GM19023 (cell line): Measurements from ENCODE around the gene CBX5.
"Not testable (repeated sequence)": the region's sequence is repeated elsewhere in the genome, so short reads cannot be mapped to it uniquely, and the experiment has no call there.

Experiments
- ATAC-seq: cut with Tn5 transposase; IDR thresholded peaks from one replicate; pipeline ENCODE4 v1.9.1; 2021; ENCODE audit warnings: mild to moderate bottlenecking, moderate library complexity; ENCODE audit not compliant: unreplicated experiment

CBX5 gene

DNA sequence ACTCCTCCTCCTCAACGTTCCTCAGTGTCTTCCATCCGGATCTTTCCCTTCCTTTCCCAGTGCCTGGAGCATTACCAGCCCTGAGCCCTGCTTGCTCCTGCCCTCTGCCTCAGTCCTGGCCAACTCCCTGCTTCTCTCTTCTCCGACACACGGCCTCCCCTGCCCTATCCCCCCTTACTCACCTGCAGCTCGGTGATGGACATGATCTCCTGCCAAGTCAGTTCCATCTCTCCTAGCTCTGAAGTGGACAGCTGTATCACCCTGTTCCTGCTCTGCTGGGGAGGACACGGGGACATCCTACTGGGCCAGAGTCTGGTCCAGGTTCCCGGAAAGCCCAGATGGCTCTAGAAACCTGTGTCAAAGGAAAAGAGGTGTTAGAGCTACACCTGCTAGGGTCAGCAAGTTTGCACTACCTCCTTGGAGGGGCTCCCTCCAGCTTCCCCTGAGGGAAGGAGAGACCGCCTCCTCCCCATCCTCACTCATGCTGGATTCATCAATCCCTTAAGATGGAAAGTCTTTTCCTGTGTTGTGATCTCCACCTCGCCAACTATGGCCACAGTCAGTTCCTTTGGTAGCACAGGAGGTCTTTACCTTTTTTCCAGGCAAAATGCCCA, 15.1 kb upstream of the CBX5 start:
- ATAC-seq, result no peak

DNA sequence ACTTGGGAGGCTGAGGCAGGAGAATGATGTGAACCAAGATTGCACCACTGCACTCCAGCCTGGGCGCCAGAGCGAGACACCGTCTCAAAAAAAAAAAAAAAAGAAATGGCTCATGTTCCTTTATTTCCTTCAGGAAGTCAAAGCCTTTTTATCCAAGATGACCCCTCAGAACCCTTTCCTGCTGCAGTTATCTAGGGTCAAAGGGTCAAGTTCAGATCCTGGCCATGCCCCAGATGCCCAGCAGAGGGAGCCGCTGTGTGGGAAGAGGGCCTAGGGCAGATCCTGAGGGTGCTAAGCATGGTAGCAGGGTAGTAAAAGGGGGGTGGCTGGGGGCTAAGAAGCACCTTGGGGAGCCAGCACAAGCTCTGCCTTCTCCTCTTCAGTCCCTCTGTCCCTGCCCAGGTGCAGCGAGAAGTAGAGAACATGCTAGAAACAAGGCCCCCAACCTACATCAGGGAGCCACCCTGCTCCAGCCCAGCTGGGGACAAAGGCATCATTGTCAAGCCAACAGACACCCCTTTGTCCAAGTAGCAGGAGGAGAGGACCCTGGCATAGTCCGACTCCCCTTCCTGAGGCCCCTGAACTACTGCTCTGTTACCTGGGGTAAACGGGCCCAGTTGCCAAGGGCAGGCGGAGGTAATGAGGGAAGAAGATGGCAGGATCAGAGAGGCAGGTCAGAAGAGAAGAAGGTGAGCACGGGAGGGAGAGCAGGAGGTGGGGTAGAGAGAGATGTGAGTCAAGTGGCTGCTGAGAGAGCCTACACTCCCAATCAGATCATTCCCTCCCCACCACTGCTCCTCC, 14.4 kb upstream of the CBX5 start:
- ATAC-seq, result peak; percentile 72

DNA sequence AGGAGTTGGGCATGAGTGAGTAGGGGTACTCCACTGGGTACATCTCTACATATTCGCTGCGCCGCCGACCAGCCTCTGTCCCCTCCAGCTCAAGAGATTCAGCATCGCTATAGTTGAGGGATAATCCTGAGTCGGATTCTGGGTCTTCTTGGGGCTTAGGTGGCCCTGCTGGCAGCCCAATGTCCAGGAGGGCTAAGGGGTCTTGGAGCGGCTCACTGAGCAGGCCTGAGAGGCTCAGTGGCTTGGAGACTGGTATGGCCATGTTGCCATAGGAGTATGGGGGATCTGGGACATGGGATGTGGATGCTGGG, 13.0 kb upstream of the CBX5 start:
- ATAC-seq, result no peak

DNA sequence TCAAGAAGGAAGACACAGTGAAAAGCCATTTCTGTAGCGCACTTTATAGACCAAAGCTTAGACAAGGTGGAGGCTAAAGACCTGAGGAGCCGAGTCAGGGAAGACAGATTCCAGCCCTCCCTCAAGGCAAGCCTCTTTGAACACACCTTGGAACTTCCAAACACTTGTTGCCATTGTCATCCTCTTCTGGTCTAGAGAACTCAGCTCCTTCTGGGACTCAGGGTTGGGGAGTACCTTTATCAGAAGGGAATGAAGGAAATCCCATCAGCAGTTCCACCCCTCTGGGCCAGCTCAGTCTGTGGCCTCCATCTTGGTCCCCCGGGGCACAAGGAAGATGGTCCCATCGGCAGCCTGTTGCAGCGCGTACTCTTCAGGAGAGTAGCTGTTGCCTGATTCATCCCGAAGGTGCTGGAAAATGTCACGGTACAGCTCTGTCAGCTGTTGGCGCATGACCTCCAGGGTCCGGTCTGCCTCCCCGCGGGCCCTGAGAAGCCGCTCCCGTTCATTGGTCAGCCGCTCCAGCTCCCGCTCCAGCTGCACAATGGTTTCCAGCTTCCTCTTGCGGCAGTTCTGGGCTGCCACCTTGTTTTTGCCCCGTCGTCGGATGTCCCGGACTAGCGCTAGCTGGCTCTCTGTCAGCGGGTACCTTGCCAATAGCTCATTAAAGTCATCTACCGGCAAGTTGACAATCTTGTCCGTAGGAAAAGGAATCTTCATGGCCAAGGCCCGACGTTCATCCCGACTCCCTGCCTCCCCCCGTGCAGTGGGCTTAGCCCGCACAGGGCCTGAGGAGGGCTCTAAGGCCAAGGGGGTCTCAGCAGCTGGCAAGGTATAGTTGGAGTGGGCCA, 12.4 kb upstream of the CBX5 start:
- ATAC-seq, result no peak

DNA sequence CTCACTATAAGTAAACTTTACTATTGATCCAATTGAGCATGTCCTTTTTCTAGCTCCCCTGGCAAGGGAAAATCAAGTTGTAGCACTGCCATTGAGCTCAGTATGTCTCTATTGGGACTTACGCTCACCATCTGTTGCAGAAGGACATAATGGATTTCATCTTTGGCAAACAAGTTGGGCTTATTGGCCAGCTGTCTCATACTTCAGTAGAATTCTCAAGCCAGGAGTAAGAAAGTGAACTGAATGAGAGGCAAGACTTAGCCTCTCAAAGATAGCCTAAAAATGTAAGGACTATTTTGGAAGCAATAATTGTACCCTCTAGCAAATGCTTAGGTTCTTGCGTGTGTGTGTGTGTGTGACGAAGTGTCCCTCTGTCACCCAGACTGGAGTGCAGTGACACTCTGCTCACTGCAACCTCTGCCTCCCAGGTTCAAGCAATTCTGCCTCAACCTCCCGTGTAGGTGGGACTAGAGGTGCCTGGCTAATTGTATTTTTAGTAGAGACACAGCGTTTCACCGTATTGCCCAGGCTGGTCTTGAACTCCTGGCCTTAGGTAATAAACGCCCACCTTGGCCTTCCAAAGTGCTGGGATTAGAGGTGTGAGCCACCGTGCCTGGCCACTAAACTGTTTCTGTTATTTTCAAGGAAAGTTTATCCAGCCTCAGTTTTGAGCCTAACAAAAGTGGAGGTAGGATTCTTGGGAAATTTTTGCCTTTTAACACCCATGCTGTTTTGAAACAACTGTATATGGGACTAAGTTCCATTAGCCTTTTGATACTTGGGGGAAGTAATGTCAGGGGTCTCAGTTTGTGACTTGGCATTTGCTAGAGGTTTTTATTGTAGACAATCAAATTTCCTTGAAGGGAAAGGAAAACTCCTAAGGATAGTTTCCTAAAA, 7.6 kb upstream of the CBX5 start:
- no peak for ATAC-seq

DNA sequence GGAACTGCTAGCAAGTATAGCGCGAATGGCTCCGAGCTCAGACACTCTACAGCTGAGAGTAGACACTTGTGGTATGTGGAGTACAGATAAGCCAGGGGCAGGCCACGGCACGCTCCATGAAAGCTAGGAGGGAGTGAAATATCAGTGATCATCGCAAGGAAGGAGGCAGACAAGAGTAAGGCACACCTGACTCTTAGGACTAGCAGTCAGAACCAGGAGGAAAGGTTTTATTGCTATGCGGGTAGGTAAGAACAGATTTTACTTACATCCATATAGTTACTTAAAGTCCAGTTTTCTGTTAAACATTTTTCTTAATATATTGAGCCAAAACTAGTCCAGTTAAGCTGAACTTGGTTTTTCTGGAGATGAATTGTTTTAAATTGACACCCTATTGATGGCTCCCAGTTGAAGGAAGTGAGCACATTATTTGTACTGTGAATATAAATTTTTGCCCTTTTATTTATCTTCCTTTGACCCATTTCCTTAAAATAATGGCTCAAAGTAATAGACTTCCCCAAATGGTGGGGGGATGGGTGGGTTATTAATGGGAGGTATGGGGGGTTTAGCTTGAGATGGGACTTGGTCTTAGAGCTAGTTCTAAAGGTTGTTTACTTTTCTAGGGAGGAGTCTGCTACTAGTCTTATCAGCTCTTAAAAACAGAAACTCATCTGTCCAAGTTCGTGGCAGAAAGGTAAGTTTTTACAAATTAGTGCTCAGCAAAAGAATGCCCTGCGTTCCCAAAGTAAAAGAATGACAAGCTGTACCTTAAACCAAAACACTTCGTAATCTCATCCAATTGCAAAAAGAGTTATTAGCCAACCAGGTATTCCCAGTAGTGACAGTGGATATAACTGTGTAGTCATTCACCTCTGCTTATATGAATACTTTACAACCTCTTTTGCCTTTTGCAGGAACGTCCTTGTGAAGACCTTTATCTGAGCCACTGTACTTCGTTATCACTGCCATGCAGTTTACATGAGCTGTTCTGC, 6.4 kb upstream of the CBX5 start:
- no peak for ATAC-seq

DNA sequence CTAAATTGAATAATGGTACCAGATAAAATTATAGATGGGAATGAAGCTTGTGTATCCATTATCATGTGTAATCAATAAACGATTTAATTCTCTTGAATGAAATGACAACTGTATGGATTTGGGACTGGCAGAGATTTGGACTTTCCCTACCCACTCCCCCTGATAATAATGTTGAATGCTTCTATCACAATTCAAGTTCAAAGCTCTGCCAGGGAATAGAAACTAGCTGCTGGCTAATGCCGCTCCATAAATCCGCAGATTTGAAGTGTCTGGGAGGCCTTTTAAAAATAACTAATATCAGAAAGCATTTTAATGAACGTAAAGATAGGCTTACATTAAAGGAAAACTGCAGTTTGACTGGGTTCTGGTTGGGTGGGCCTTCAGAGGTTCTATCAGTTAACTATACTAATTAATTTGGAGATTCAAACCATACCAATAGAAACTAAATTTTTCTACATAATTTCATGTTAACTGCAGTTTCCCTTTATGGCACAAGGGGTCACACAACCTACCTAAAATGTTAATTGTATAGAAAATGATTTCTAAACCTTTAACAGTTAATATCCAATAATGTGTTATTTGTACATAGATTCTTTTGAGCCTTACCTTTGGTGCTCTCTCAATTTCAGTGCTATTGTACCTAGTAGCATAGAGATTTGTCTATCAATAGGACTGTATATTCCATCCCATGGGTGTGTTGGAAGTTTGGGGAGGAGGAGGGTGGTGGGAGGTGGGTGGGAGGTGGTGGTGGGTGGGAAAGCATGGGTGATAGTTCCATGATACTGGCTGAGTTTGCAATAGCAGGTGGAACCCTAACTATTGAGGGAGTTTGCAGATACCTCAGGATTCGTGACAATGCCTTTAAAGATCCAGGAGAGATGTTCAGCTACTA, 5.5 kb upstream of the CBX5 start:
- no peak for ATAC-seq

DNA sequence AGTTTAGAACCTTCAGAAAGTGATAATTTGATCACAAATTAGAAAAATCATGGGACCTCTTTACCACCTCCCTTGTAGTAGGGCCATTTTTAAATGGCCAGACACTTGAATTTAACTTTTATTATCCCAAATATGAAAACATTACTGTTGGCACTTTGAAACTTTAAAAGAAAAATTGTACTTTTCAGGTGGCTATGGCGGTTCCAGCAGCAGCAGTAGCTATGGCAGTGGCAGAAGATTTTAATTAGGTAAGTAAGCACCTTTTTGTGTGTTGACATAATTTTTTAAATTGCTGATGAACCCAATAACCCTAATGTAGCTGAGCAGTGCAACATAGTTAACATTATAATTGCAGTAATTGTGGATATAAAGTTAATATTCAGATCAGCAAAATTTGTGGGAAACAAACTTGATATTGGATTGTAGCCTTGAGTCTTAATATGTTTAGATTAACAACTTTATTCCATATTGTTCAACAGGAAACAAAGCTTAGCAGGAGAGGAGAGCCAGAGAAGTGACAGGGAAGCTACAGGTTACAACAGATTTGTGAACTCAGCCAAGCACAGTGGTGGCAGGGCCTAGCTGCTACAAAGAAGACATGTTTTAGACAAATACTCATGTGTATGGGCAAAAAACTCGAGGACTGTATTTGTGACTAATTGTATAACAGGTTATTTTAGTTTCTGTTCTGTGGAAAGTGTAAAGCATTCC, 4.3 kb upstream of the CBX5 start:
- not testable (repeated sequence) for ATAC-seq

DNA sequence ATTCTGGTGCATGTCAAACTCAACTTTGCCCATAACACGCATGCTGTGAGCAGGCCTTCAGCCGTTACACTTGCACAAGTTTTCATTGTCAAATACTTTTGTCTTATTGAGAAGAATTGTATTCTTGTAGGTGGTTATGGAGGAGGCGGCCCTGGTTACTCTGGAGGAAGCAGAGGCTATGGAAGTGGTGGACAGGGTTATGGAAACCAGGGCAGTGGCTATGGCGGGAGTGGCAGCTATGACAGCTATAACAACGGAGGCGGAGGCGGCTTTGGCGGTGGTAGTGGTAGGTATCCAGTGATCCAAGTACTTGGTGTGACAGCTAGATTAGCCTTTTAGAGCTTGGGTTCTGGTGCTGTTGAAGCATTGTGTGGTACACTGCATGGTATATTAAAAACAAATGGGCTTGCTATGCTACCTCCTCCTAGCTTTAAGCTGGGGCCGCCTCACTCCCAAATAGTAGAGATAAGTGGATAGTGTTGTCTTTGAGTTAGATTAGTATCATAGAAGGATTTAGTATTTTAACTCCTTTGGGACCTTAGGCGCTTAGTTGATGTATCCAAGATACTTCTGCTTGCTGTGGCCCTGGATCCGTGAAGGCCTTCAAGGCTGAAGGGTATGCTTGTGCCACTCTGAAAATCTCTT, 3.1 kb upstream of the CBX5 start:
- no peak for ATAC-seq

DNA sequence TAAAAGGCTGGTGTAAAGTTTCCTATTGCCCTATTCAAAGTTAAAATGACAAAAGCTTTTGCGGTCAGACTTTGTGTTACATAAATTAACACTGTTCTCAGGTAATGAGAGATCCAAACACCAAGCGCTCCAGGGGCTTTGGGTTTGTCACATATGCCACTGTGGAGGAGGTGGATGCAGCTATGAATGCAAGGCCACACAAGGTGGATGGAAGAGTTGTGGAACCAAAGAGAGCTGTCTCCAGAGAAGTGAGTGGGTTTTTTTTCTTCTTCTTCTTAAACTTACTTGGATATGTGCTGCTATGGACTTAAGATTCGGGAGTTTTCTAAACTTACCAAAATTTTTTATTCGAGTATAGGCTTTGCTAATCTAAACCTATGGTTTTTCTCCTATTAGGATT, 1.8 kb upstream of the CBX5 start:
- not testable (repeated sequence) for ATAC-seq

DNA sequence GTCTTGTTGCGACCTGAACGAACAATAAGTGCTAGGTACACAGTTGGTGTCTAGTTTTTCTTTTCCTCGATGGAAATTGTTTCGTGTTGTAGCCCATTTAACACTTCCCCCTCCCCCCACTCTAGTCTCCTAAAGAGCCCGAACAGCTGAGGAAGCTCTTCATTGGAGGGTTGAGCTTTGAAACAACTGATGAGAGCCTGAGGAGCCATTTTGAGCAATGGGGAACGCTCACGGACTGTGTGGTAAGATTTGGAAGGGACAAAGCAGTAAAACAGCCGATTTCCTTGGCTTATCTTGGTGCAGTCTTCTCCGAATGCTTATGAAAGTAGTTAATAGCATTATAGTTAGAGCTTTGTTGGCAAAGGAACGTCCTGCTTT, 1.3 kb upstream of the CBX5 start:
- not testable (repeated sequence) for ATAC-seq

DNA sequence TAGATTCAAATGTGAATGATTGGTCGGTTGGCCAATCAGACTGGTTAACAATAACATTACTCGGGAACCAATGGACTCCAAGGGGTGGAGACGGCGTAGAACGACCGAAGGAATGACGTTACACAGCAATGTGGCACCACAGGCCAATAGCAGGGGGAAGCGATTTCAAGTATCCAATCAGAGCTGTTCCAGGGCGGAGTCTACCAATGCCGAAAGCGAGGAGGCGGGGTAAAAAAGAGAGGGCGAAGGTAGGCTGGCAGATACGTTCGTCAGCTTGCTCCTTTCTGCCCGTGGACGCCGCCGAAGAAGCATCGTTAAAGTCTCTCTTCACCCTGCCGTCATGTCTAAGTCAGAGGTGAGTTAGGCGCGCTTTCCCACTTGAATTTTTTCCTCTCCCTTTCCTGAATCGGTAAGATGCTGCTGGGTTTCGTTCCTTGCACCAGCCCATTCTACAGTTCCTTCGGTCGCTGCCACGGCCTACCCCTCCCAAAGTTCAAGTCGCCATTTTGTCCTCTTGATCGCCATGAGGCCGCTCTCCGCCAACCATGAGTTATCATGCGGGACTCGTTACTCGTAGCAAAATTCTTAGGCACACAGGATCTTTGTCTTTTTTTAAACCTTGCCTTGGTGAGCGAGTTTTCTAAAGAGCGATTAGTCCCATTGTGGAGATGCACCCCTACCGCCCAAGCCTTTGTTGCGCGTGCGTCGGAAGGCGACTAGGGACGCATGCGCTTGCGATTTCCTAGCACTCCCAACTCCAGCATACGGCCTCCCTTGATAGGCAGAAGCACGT, 742 bp upstream of the CBX5 start, which contains the start of gene HNRNPA1:
TSS of gene HNRNPA1 (plus strand) at position 259 of the 793 bp plus-strand sequence. CDS start at position 341, 82 bp downstream.
- ATAC-seq, result peak; percentile 86

DNA sequence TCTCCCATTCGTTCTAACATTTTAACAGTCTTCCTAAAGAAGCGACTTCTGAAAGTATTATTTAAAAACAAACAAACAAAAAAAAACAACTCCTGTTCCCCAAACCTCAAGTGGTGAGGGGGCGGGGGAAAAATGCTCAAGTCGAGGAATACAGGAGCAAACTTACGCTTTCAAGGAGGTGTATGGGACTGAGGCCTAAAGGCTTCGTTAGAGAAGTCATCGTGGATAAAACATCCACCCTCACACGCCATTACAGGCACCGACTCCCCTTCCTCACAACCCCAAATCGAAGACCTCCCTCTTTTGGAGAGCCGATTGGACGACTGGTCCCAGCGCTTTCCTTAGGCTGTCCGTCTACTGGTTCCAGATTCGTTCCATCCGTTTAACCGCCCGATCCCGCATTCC, 693 bp downstream of the CBX5 start:
- no peak for ATAC-seq

DNA sequence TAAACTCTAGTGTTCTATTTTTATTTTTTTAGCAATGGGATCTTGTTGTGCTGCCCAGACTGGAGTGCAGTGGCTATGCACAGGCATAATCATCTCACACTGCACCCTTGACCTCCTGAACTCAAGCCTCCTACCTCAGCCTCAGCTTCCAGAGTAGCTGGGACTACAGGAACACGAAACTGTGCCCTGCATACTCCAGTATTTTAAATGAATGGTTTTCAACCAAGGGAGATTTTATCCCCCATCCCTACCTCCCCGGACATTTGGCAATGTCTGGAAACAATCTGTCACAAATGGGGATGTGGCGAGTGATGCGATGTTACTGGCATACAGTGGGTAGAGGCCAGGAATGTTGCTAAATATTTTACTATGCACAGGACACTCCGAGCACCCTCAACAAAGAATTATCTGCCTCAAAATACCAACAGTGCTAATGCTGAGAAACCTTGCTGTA, 2.1 kb downstream of the CBX5 start:
- no peak for ATAC-seq

DNA sequence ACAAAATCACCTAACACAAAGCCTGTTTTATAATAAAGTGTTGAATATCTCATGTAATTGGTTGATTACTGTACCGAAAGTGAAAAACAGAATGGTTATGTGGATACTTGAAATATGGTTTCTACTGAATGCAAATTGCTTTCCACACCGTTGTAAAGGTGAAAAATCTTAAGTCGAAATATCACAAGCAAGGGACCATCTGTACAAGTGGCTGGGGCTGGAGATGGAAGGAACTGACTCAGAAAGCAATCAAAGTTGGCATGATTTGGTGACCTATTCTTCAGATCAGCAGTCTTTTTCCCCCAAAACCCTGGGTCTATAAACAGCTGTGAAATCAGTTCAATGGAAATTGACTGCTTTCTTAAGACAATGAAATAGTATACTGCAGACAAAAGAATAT, 3.6 kb downstream of the CBX5 start:
- no peak for ATAC-seq

DNA sequence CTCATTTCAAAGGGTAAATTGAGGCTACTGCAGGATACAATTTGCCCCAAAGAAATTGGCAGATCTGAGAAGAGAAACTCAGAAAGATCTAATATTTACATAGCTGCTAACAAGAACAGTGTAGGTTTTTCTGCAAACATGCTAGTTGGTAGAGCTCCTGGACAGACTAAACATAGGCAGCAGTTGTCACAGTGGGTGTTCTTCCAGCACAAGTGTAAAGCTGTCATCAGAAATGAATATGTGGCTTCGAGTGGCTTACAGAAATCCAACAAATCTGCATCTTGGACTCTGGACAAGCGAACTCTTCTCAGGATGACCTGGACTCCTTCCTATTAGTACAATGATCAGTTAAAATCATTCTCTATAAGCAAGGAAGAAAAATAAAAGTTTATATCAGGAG, 5.9 kb downstream of the CBX5 start:
- ATAC-seq, result no peak

DNA sequence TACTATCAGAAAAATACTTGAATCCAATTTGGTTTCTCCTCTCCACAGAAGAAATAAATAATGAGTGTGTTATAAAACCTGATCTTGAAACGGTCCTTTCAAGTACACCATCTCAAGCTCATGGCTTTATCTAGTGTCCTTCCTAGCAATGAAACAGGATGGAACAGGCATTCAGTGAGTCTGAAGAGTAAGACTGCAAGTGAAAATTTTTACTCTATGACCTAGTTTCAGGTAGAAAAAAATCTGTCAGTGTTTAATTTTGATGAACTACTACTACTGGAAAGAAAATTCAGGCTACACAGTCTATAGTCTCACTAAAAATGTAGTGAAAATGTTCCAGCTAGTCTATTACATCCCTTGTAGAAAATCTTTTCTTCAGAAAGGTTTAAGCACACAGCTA, 7.7 kb downstream of the CBX5 start:
- ATAC-seq, result no peak
